Mesenteric fat pad (tissue), 1 donor: ENCODE results near the gene HYCC1. TPM values are rescaled to one million over a fixed set of nuclear protein-coding genes. Genes with fewer than 3 reads are reported as not detected.
"Not testable (repeated sequence)": the region's sequence is repeated elsewhere in the genome, so short reads cannot be mapped to it uniquely, and the experiment has no call there.

Experiments used
- DNase-seq: peaks from one replicate; pipeline ENCODE4 v3.0.0-alpha.2; 2020; ENCODE audit warnings: low spot score
- long read RNA-seq: library from polyadenylated mRNA; unstranded; transcript quantifications from one replicate; pipeline ENCODE4 v2.0.0, GENCODE V29; 2020
- total RNA-seq: library from RNA; stranded (reverse); fragmentation: NEBNext Ultra II Directional; extraction: Animal tissue kit (Norgen Biotek cat#: 25700); gene quantifications from one replicate; pipeline ENCODE4 v1.2.1, GENCODE V29; 2021
- donor health status: DM: yes; HTN: yes; CAD: no.

The HYCC1 gene
- total RNA-seq: 70.5 TPM
- long read RNA-seq, full-length matches to known transcripts: 30 of 46 reads
- long read RNA-seq, partial matches to known transcripts: 4 of 46 reads
- long read RNA-seq, other reads (novel, unspliced or antisense): 12 of 46 reads

GRCh38 chr7:23013715-23014649 is at the start of gene HYCC1:
HYCC1 (minus strand) TSS chr7:23014130; CDS start chr7:22991111, 23,019 bp downstream.
- peak; percentile 99 for DNase-seq

- DNase-seq: no peak
Measured at GRCh38 chr7:23062452-23062851, 48.5 kb upstream of the HYCC1 start.

- DNase-seq: no peak
Measured at GRCh38 chr7:23061327-23061726, 47.4 kb upstream of the HYCC1 start.

GRCh38 chr7:23058408-23059096 is 44.6 kb upstream of the HYCC1 start:
- no peak for DNase-seq

GRCh38 chr7:23055582-23056178 is 41.8 kb upstream of the HYCC1 start:
- no peak for DNase-seq

GRCh38 chr7:23051124-23051485 is 37.2 kb upstream of the HYCC1 start:
- not testable (repeated sequence) for DNase-seq

- DNase-seq: not testable (repeated sequence)
Measured at GRCh38 chr7:23046336-23046735, 32.4 kb upstream of the HYCC1 start.

GRCh38 chr7:23045086-23045485 is 31.2 kb upstream of the HYCC1 start:
- DNase-seq: not testable (repeated sequence)

GRCh38 chr7:23044581-23044980 is 30.7 kb upstream of the HYCC1 start:
- DNase-seq: no peak

- DNase-seq: no peak
Measured at GRCh38 chr7:23043441-23043840, 29.5 kb upstream of the HYCC1 start.

- not testable (repeated sequence) for DNase-seq
Measured at GRCh38 chr7:23039674-23040073, 25.7 kb upstream of the HYCC1 start.

- DNase-seq: not testable (repeated sequence)
Measured at GRCh38 chr7:23035542-23036371, 21.8 kb upstream of the HYCC1 start.

- no peak for DNase-seq
Measured at GRCh38 chr7:23027261-23027660, 13.3 kb upstream of the HYCC1 start.

GRCh38 chr7:23026164-23026563 is 12.2 kb upstream of the HYCC1 start:
- no peak for DNase-seq

GRCh38 chr7:23024454-23024853 is 10.5 kb upstream of the HYCC1 start:
- no peak for DNase-seq

GRCh38 chr7:23022851-23023250 is 8.9 kb upstream of the HYCC1 start:
- no peak for DNase-seq

- DNase-seq: no peak
Measured at GRCh38 chr7:23022258-23022769, 8.4 kb upstream of the HYCC1 start.

- no peak for DNase-seq
Measured at GRCh38 chr7:23021596-23021995, 7.7 kb upstream of the HYCC1 start.

- DNase-seq: no peak
Measured at GRCh38 chr7:23020742-23021401, 6.9 kb upstream of the HYCC1 start.

GRCh38 chr7:23018750-23019149 is 4.8 kb upstream of the HYCC1 start:
- no peak for DNase-seq
